Endothelial cell of umbilical vein (primary cell): ENCODE results near the gene SLC12A1. TPM values are rescaled to one million over a fixed set of nuclear protein-coding genes. Genes with fewer than 3 reads are reported as not detected.
A peak's percentile ranks its signal among the peaks of the same experiment; 100 is the strongest.

Source experiments
- BruUV-seq: library from RNA; stranded (reverse); fragments of 400-500 nt; replicated peaks from 2 replicates; lab custom pipeline; 2021; lab: Mats Ljungman, UMichigan
- CTCF ChIA-PET: fragments of 300-600, 350-600 bp; sonication (Branson Sonifier 250); formaldehyde crosslinking; loops from one replicate; lab custom pipeline; 2021; ENCODE audit warnings: antibody characterized with exemption, inconsistent platforms; lab: Charles Lee
- POLR2A ChIA-PET: fragments of 300-600, 350-600 bp; sonication (Branson Sonifier 250); formaldehyde crosslinking; loops from one replicate; lab custom pipeline; 2021; ENCODE audit warnings: antibody characterized with exemption, inconsistent platforms; lab: Charles Lee
- DNase-seq: peaks from one replicate; pipeline ENCODE4 v3.0.0-alpha.2; 2011; ENCODE audit warnings: low read depth, low spot score
- FAIRE-seq: peaks from 2 replicates; lab custom pipeline; 2011; peaks lifted over from hg19 to GRCh38; lab: Jason Lieb, UNC
- H2AFZ ChIP-seq: 2 replicates; pipeline ENCODE4 v1.6.0; 2012; ENCODE audit warnings: low read depth, low read length, control low read depth, inconsistent platforms
- H3K27ac ChIP-seq: 2 replicates; pipeline ENCODE4 v1.5.1; 2011; ENCODE audit warnings: low read depth, mild to moderate bottlenecking, control low read depth, low read length, moderate library complexity; ENCODE audit not compliant: insufficient read depth
- H3K27me3 ChIP-seq, 2 experiments: 2 replicates each; pipeline versions ENCODE4 v1.6.0 to v1.6.1; 2011; ENCODE audit warnings: low read length in 2 of 2, mixed read lengths in 1 of 2; ENCODE audit not compliant: control insufficient read depth in 2 of 2, insufficient read depth in 2 of 2
- H3K36me3 ChIP-seq, 2 experiments: 2 replicates in 1 of 2; 3 replicates in 1 of 2; pipeline ENCODE4 v1.5.1; 2011; ENCODE audit warnings: low read length in 2 of 2, mild to moderate bottlenecking in 1 of 2, moderate library complexity in 1 of 2; ENCODE audit not compliant: control insufficient read depth in 2 of 2, insufficient read depth in 2 of 2; ENCODE audit errors: extremely low read depth in 1 of 2
- H3K4me1 ChIP-seq: 3 replicates; pipeline ENCODE4 v1.5.1; 2011; ENCODE audit warnings: mild to moderate bottlenecking, low read length; ENCODE audit not compliant: control insufficient read depth, insufficient read depth; ENCODE audit errors: extremely low read depth
- H3K4me2 ChIP-seq: 2 replicates; pipeline ENCODE4 v1.6.1; 2011; ENCODE audit warnings: low read length, control low read depth, mixed read lengths; ENCODE audit not compliant: insufficient read depth
- H3K4me3 ChIP-seq, 3 experiments: fragments of 200-600 bp in 1 of 3; sonication (generic), shearing (Covaris generic) in 1 of 3; replicated peaks in 1 of 3; 2 replicates each; pipeline ENCODE4 v1.5.1; 2011 to 2016; ENCODE audit warnings: control low read depth in 3 of 3, low read length in 3 of 3, mild to moderate bottlenecking in 2 of 3, inconsistent platforms in 1 of 3, low read depth in 1 of 3, moderate library complexity in 1 of 3; ENCODE audit not compliant: insufficient read depth in 1 of 3
- H3K79me2 ChIP-seq: 2 replicates; pipeline ENCODE4 v1.6.0; 2012; ENCODE audit warnings: low read length, inconsistent platforms; ENCODE audit not compliant: control insufficient read depth, insufficient read depth
- H3K9ac ChIP-seq: replicated peaks from 2 replicates; pipeline ENCODE3; 2011; ENCODE audit warnings: low read length, control low read depth; ENCODE audit not compliant: insufficient read depth; ENCODE audit errors: extremely low read depth
- H3K9me1 ChIP-seq: replicated peaks from 3 replicates; pipeline ENCODE4 v1.6.0; 2011; ENCODE audit warnings: mild to moderate bottlenecking, low read length; ENCODE audit not compliant: control insufficient read depth, insufficient read depth; ENCODE audit errors: extremely low read depth
- H3K9me3 ChIP-seq: replicated peaks from 2 replicates; pipeline ENCODE4 v1.5.1; 2012; ENCODE audit warnings: low read length, inconsistent platforms; ENCODE audit not compliant: control insufficient read depth, insufficient read depth
- H4K20me1 ChIP-seq: replicated peaks from 2 replicates; pipeline ENCODE3; 2011; ENCODE audit warnings: mild to moderate bottlenecking, low read length; ENCODE audit not compliant: control insufficient read depth, insufficient read depth; ENCODE audit errors: extremely low read depth
- EZH2 ChIP-seq: IDR thresholded peaks from 2 replicates; pipeline ENCODE4 v1.6.1; 2012; ENCODE audit warnings: borderline replicate concordance, low read depth, mild to moderate bottlenecking, moderate library complexity, low read length, inconsistent platforms; ENCODE audit not compliant: severe bottlenecking
- FOS ChIP-seq: IDR thresholded peaks from 2 replicates; pipeline ENCODE4 v1.6.1; 2011; ENCODE audit warnings: mild to moderate bottlenecking, low read length, moderate library complexity, borderline replicate concordance; ENCODE audit not compliant: insufficient read depth
- GATA2 ChIP-seq: IDR thresholded peaks from 2 replicates; pipeline ENCODE4 v1.7.0; 2011; ENCODE audit warnings: low read depth, mild to moderate bottlenecking, moderate library complexity, mixed read lengths, low read length; ENCODE audit not compliant: insufficient read length, insufficient read depth
- JUN ChIP-seq: IDR thresholded peaks from 2 replicates; pipeline ENCODE4 v1.6.1; 2011; ENCODE audit warnings: borderline replicate concordance, low read depth; ENCODE audit not compliant: insufficient read length, insufficient read depth
- MYC ChIP-seq: IDR thresholded peaks from one replicate; pipeline ENCODE4 v1.6.1; 2011; ENCODE audit warnings: mild to moderate bottlenecking, low read depth, low read length
- POLR2A ChIP-seq: IDR thresholded peaks from 2 replicates; pipeline ENCODE4 v1.6.1; 2012; ENCODE audit warnings: low read depth, mild to moderate bottlenecking, control low read depth, low read length
- POLR2AphosphoS5 ChIP-seq: IDR thresholded peaks from 2 replicates; pipeline ENCODE4 v1.6.1; 2012; ENCODE audit warnings: low read depth, mild to moderate bottlenecking, control low read depth, low read length, moderate library complexity; ENCODE audit not compliant: insufficient read depth
- dilution Hi-C: fragments of 300-500 bp; cut with MboI; formaldehyde crosslinking; loops from one replicate; pipeline ENCODE4 v1.15.0; 2019; ENCODE audit warnings: low sequenced_read_pairs; ENCODE audit not compliant: extremely low pct_ligation_motif_present
- intact Hi-C: fragments of 100-400 bp; cut with micrococcal nuclease; formaldehyde crosslinking; loops from one replicate; pipeline ENCODE4 v1.10.0; 2022
- polyA plus RNA-seq, 4 experiments: library from polyadenylated mRNA; depleted of rRNA in 3 of 4; stranded (reverse) in 3 of 4; unstranded in 1 of 4; fragments of >200 nt; gene quantifications; 2 replicates each; pipeline versions ENCODE4 v1.2.1 to v1.2.3, GENCODE V29; 2011 to 2012; ENCODE audit warnings: missing spikeins in 1 of 4
- total RNA-seq: library from RNA; stranded (reverse); gene quantifications from 2 replicates; pipeline ENCODE4 v1.2.3, GENCODE V29; 2021
- TF ChIP-seq, protein P1 (sequence below), 2 donors: IDR thresholded peaks; 1 replicate in 1 of 2; 2 replicates in 1 of 2; pipeline ENCODE4 v1.5.1; 2011; ENCODE audit warnings: low read length in 2 of 2, mild to moderate bottlenecking in 2 of 2, moderate library complexity in 2 of 2, control low read depth in 1 of 2, inconsistent platforms in 1 of 2, low read depth in 1 of 2; ENCODE audit not compliant: insufficient read depth in 1 of 2; ENCODE audit errors: extremely low read depth in 1 of 2
- TF ChIP-seq, protein P2 (sequence below): IDR thresholded peaks from 2 replicates; pipeline ENCODE4 v1.6.1; 2011; ENCODE audit not compliant: insufficient read depth, insufficient read length

SLC12A1 gene
- total and polyA plus RNA-seq, 2 donors (not counting 3 experiments of a cell fraction or from before 2014, with no cell fraction given), result not detected

DNA sequence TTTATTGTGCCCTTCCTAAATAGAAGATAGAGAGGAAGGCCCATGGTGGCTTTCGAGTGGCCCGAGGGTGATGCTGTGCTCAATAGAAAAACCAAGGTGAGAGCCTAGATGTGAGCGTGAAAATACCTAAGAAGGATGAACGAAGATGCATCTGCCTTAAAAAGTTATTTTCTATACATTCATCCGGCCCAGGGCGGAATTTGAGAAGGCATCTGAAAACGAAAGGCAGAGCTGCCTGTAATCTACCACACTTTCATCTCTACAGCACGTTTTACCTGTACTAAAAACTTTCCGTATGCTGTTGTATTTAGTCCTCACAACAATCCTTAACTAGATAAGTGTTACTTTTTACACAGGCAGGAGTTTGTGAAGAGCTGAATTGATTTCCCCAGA is 126.5 kb downstream of the SLC12A1 start:
- Histone ChIP-seq H3K27ac (peak overlapping the region; percentile 92), H2AFZ (no peak overlapping the region), H3K4me1 (peaks cover 21% of the 10 kb centered on the region), H3K27me3 (no peaks in the 10 kb centered on the region), H3K9ac (peak overlapping the region; percentile 96), H3K4me2 (peak overlapping the region; percentile 63), H3K36me3 (peaks cover 2 to 8% of the 10 kb centered on the region in 2 experiments), H3K9me3 (no peaks in the 10 kb centered on the region), H3K79me2 (peaks cover 14% of the 10 kb centered on the region), H3K9me1 (no peaks in the 10 kb centered on the region), H3K4me3 (peak overlapping the region; percentile 65 to 92 (median 90)), H4K20me1 (no peaks in the 10 kb centered on the region)
- dilution Hi-C loops, result no loop called here
- no peak for FAIRE-seq
- TF ChIP-seq POLR2AphosphoS5 (no peak), GATA2 (no peak), POLR2A (no peak), FOS (no peak), JUN (no peak), EZH2 (no peak), MYC (no peak)
- TF ChIP-seq, protein P1, sequence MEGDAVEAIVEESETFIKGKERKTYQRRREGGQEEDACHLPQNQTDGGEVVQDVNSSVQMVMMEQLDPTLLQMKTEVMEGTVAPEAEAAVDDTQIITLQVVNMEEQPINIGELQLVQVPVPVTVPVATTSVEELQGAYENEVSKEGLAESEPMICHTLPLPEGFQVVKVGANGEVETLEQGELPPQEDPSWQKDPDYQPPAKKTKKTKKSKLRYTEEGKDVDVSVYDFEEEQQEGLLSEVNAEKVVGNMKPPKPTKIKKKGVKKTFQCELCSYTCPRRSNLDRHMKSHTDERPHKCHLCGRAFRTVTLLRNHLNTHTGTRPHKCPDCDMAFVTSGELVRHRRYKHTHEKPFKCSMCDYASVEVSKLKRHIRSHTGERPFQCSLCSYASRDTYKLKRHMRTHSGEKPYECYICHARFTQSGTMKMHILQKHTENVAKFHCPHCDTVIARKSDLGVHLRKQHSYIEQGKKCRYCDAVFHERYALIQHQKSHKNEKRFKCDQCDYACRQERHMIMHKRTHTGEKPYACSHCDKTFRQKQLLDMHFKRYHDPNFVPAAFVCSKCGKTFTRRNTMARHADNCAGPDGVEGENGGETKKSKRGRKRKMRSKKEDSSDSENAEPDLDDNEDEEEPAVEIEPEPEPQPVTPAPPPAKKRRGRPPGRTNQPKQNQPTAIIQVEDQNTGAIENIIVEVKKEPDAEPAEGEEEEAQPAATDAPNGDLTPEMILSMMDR (IDR thresholded peaks at IDR 0.05; ENCODE audit: extremely low read depth in 1 of 2, insufficient read depth in 1 of 2, low read depth in 1 of 2, low read length in 2 of 2), result no peak
- TF ChIP-seq, protein P2, sequence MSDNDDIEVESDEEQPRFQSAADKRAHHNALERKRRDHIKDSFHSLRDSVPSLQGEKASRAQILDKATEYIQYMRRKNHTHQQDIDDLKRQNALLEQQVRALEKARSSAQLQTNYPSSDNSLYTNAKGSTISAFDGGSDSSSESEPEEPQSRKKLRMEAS, result no peak
- DNase-seq, result no peak
- CTCF ChIA-PET, result interaction anchor here (0.6 to 0.9 kb wide), 2 partner anchors 15 to 20 kb away, joined by 3 read pairs; no protein-coding TSS in a partner anchor
- POLR2A ChIA-PET, result no interaction called here
- intact Hi-C loops, result loop anchor here (5.0 kb wide), 1 partner anchor 825 kb away; the partner anchor contains the start of gene COPS2
- BruUV-seq, result no TSS peak
